Epithelial cell of esophagus (primary cell): Measurements from ENCODE around the gene C3orf52.
"Not testable (repeated sequence)": the region's sequence is repeated elsewhere in the genome, so short reads cannot be mapped to it uniquely, and the experiment has no call there.

Experiments used
- DNase-seq: peaks from one replicate; pipeline ENCODE4 v3.0.0; 2010; ENCODE audit warnings: low read depth
- H3K4me3 ChIP-seq: 2 replicates; pipeline ENCODE4 v1.5.1; 2011; ENCODE audit warnings: mild to moderate bottlenecking, low read length, control low read depth
- TF ChIP-seq, protein P1 (sequence below): IDR thresholded peaks from 2 replicates; pipeline ENCODE4 v1.5.1; 2011; ENCODE audit warnings: low read depth, mild to moderate bottlenecking, low read length, control low read depth, inconsistent platforms; ENCODE audit not compliant: insufficient read depth; ENCODE audit errors: missing control alignments

C3orf52 gene

DNA sequence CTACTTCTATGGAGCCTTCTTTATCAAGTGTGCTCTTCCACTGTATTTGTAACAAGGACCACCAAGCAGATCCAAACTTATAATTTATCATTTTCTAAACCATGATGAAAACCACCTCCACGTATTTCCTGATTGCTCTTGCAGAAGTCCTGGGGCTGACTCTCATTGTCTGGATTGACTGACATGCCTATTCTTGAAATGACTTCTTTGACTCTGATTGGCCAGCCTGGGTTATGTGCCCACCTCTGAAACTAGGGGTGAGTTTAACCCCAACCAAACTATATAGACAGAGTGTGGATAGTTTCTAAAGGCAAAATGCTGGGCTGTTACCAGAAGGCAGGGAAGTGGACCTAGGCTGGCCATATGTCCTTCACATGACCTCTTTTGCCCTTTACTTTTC lies 38.9 kb upstream of the C3orf52 start:
- peak; percentile 15 for DNase-seq
- TF ChIP-seq, protein P1, sequence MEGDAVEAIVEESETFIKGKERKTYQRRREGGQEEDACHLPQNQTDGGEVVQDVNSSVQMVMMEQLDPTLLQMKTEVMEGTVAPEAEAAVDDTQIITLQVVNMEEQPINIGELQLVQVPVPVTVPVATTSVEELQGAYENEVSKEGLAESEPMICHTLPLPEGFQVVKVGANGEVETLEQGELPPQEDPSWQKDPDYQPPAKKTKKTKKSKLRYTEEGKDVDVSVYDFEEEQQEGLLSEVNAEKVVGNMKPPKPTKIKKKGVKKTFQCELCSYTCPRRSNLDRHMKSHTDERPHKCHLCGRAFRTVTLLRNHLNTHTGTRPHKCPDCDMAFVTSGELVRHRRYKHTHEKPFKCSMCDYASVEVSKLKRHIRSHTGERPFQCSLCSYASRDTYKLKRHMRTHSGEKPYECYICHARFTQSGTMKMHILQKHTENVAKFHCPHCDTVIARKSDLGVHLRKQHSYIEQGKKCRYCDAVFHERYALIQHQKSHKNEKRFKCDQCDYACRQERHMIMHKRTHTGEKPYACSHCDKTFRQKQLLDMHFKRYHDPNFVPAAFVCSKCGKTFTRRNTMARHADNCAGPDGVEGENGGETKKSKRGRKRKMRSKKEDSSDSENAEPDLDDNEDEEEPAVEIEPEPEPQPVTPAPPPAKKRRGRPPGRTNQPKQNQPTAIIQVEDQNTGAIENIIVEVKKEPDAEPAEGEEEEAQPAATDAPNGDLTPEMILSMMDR: no peak
- H3K4me3 ChIP-seq: no peak overlapping the region

DNA sequence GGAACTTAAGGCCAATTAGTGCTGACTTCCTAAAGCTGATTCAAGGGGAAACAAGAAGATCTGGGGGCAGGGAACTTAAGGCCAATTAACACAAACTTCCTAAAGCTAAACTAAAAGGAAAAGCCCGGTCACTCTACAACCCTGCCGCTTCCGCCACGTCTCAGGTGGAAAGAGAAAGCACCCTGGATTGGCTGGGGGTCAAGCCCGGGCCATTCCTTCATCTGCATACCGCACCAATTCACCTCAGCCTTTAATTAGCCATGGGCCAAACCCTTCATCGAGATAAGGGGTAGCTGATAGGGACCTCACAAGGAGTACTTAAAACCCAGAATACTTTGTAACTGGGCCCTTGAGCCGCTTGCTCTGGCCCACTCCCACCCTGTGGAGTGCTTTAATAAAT lies 37.3 kb upstream of the C3orf52 start:
- TF ChIP-seq, protein P1: no peak
- DNase-seq: no peak
- no peak overlapping the region for H3K4me3 ChIP-seq

GRCh38 chr3:112053229-112053628 lies 33.0 kb upstream of the C3orf52 start:
- DNase-seq: no peak
- no peak overlapping the region for H3K4me3 ChIP-seq
- TF ChIP-seq, protein P1: no peak

DNA sequence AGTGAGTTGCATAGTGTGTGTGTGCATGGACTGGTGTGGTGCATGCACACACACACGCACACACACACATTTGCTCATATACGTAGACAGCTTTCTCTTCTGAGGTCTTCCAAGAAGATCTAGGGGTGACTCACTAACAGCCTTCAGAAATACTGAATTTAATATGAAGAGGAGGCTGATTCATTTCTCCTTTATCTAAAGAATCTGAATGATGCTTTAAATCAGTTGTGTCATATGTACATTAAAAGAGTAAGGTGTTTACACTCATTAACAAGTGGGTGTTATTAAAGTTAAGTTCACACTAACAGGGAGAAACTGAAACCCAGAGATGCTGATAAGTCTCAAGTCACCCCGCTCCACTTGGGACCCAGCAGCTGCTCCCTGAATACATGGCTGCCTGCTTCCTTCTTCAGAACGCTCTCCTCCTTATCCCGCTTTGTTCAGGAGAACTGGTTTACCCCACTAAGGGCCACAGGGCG lies 29.7 kb upstream of the C3orf52 start:
- no peak overlapping the region for H3K4me3 ChIP-seq
- TF ChIP-seq, protein P1: no peak
- peak; percentile 72 for DNase-seq

DNA sequence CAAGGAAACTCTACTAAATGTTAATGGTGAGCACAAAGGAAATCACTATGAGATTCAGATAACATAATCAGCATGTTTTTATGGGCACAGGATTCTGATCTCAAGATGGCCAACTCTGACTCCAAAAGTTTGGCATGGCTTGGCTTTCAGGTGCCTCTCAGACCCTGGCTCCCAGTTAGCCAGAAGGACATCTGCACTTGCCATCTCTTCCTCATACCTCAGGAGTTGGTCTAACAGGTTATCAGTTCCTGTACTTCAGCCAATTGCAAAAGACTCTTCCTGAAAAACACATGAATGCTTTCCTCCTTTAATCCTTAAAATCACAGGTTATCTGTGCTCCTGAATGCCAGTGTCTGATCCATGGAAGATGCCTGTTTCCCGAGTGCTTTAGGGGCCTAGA lies 26.7 kb upstream of the C3orf52 start:
- no peak overlapping the region for H3K4me3 ChIP-seq
- TF ChIP-seq, protein P1: no peak
- DNase-seq: no peak

- TF ChIP-seq, protein P1: no peak
- no peak overlapping the region for H3K4me3 ChIP-seq
- DNase-seq: no peak
Observed at GRCh38 chr3:112061152-112061551, 25.0 kb upstream of the C3orf52 start.

DNA sequence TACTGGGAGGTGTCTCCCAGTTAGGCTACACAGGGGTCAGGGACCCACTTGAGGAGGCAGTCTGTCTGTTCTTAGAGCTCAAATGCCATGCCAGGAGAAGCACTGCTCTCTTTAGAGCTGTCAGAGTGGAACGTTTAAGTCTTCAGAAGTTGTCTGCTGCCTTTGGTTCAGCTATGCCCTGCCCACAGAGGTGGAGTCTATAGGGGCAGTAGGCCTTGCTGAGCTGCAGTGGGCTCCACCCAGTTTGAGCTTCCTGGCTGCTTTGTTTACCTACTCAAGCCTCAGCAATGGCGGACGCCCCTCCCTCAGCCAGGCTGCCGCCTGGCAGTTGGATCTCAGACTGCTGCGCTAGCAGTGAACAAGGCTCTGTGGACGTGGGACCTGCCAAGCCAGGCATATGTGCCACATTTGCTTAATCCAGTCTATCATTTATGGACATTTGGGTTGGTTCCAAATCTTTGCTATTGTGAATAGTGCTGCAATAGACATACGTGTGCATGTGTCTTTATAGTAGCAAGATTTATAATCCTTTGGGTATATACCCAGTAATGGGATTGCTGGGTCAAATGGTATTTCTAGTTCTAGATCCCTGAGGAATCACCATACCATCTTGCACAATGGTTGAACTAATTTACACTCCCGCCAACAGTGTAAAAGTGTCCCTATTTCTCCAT lies 13.7 kb upstream of the C3orf52 start:
- DNase-seq: not testable (repeated sequence)

More for the DNA sequence above, 13.7 kb upstream of the C3orf52 start:
- not testable (repeated sequence) for H3K4me3 ChIP-seq
